Left cardiac atrium (tissue), 4 donors: Measurements from ENCODE around the gene SLC1A7. TPM values are rescaled to one million over a fixed set of nuclear protein-coding genes. Genes with fewer than 3 reads are reported as not detected.

ENCODE experiments used
- ATAC-seq, 2 donors: fragments of 200-7000 bp; cut with Tn5 transposase; one replicate each; pipeline ENCODE4 v1.9.1; 2020; ENCODE audit warnings: mild to moderate bottlenecking in 2 of 2, moderate library complexity in 2 of 2
- DNase-seq: peaks from one replicate; pipeline ENCODE4 v3.0.0-alpha.2; 2020
- intact Hi-C, 2 donors: fragments of 100-400 bp; cut with DNase I; formaldehyde crosslinking; loops; one replicate each; pipeline versions ENCODE4 v1.14.1 to v1.15.1; 2022 to 2023
- total RNA-seq, 2 donors: library from RNA; stranded (reverse); fragmentation: NEBNext Ultra II Directional; extraction: Animal tissue kit (Norgen Biotek cat#: 25700); gene quantifications; one replicate each; pipeline ENCODE4 v1.2.1, GENCODE V29; 2021
- donor health status: DM: no; HTN: yes; CAD: no.
- donor health status: DM: no; HTN: yes; CAD: no; lungs with severe emphysema.
- donor health status: DM: yes; HTN: yes; CAD: no.
- donor health status: Dilated cardiomyopathy.

The SLC1A7 gene
- total RNA-seq, 2 donors from 2014 or later = 0.31 to 0.85 TPM

GRCh38 chr1:53165408-53165961 is 23.0 kb upstream of the SLC1A7 start:
- ATAC-seq (peak in 1 of 2 donors; percentile 68), DNase-seq (no peak)
- intact Hi-C loops = no loop called here

GRCh38 chr1:53163291-53163768 is 20.9 kb upstream of the SLC1A7 start:
- DNase-seq = no peak
- ATAC-seq = no peak
- intact Hi-C loops = no loop called here

- intact Hi-C loops = no loop called here
- ATAC-seq (no peak), DNase-seq (no peak)
These were observed 20.2 kb upstream of the SLC1A7 start for GRCh38 chr1:53162621-53163020.

GRCh38 chr1:53160924-53161378 is 18.5 kb upstream of the SLC1A7 start:
- DNase-seq = no peak
- no peak for ATAC-seq
- intact Hi-C loops = no loop called here

GRCh38 chr1:53158900-53159299 is 16.5 kb upstream of the SLC1A7 start:
- no peak for ATAC-seq
- intact Hi-C loops = no loop called here
- no peak for DNase-seq

- no peak for DNase-seq
- ATAC-seq = no peak
- intact Hi-C loops = no loop called here
These were observed 14.3 kb upstream of the SLC1A7 start for GRCh38 chr1:53156783-53157182.

GRCh38 chr1:53155945-53156344 is 13.5 kb upstream of the SLC1A7 start:
- DNase-seq (no peak), ATAC-seq (no peak)
- intact Hi-C loops = no loop called here

- intact Hi-C loops = no loop called here
- no peak for ATAC-seq
These were observed 13.1 kb upstream of the SLC1A7 start for GRCh38 chr1:53155534-53155933.

GRCh38 chr1:53154859-53155438 is 12.5 kb upstream of the SLC1A7 start:
- DNase-seq (no peak), ATAC-seq (no peak)
- intact Hi-C loops = no loop called here

More at GRCh38 chr1:53155534-53155933, 13.1 kb upstream of the SLC1A7 start:
- DNase-seq = no peak

GRCh38 chr1:53153752-53154151 is 11.3 kb upstream of the SLC1A7 start:
- no peak for ATAC-seq
- intact Hi-C loops = no loop called here
- DNase-seq = no peak

- DNase-seq = no peak
- ATAC-seq = no peak
- intact Hi-C loops = no loop called here
These were observed 5.7 kb upstream of the SLC1A7 start for GRCh38 chr1:53148123-53148522.

GRCh38 chr1:53147174-53147573 is 4.7 kb upstream of the SLC1A7 start:
- intact Hi-C loops = no loop called here
- no peak for DNase-seq
- no peak for ATAC-seq

GRCh38 chr1:53145942-53146708 is 3.7 kb upstream of the SLC1A7 start:
- intact Hi-C loops = no loop called here
- peak; percentile 83 for DNase-seq
- ATAC-seq = peak; percentile 87 to 97

- DNase-seq (no peak), ATAC-seq (no peak)
- intact Hi-C loops = no loop called here
These were observed 3.1 kb upstream of the SLC1A7 start for GRCh38 chr1:53145619-53145941.

GRCh38 chr1:53145051-53145600 is 2.7 kb upstream of the SLC1A7 start:
- no peak for DNase-seq
- no peak for ATAC-seq
- intact Hi-C loops = no loop called here

GRCh38 chr1:53144201-53144600 is 1.8 kb upstream of the SLC1A7 start:
- ATAC-seq (no peak), DNase-seq (no peak)
- intact Hi-C loops = no loop called here

- no peak for ATAC-seq
These were observed 1.1 kb upstream of the SLC1A7 start for GRCh38 chr1:53143527-53143926.

GRCh38 chr1:53141487-53142055 is 867 bp downstream of the SLC1A7 start:
- no peak for ATAC-seq
- intact Hi-C loops = no loop called here

More at GRCh38 chr1:53143527-53143926, 1.1 kb upstream of the SLC1A7 start:
- intact Hi-C loops = no loop called here
- DNase-seq = no peak

GRCh38 chr1:53140451-53140850 is 2.0 kb downstream of the SLC1A7 start:
- no peak for ATAC-seq
- intact Hi-C loops = no loop called here

More at GRCh38 chr1:53141487-53142055, 867 bp downstream of the SLC1A7 start:
- DNase-seq = no peak

GRCh38 chr1:53139951-53140361 is 2.5 kb downstream of the SLC1A7 start:
- ATAC-seq (peak in 1 of 2 donors; percentile 29), DNase-seq (no peak)
- intact Hi-C loops = no loop called here

More at GRCh38 chr1:53140451-53140850, 2.0 kb downstream of the SLC1A7 start:
- no peak for DNase-seq
